ENCODE data around the gene USP10.
"Not testable (repeated sequence)": the region's sequence is repeated elsewhere in the genome, so short reads cannot be mapped to it uniquely, and the experiment has no call there.

Gene USP10

GRCh38 chr16:84693869-84694268 lies 5.9 kb upstream of the USP10 start:
- DNase-seq: not testable (repeated sequence)

GRCh38 chr16:84694980-84695379 lies 4.8 kb upstream of the USP10 start:
- DNase-seq: no peak

GRCh38 chr16:84699147-84699711 lies 571 bp upstream of the USP10 start:
- DNase-seq: no peak

- peak; percentile 69 for DNase-seq
Observed at GRCh38 chr16:84700446-84701300, 873 bp downstream of the USP10 start.

GRCh38 chr16:84703681-84704080 lies 3.9 kb downstream of the USP10 start:
- DNase-seq: no peak

DNA sequence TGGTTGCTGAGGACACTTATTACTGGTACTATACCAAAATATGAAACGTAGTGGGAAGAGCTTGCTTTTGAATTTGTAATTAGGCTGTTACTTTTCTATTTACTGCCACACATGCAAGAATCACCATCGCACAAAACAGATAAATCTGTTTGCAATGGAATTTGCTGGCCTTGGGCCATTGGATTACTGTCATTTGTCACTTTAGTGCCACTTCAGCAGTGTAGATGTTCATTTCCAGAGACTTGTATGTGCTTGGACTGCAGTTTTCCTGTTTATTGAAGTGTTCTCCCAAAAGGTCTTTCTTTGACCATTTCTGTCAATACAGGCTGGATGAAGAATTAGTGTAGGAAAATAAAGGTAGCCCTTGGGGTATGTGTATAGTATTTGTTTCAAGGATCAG lies 4.5 kb downstream of the USP10 start:
- no peak for DNase-seq

DNA sequence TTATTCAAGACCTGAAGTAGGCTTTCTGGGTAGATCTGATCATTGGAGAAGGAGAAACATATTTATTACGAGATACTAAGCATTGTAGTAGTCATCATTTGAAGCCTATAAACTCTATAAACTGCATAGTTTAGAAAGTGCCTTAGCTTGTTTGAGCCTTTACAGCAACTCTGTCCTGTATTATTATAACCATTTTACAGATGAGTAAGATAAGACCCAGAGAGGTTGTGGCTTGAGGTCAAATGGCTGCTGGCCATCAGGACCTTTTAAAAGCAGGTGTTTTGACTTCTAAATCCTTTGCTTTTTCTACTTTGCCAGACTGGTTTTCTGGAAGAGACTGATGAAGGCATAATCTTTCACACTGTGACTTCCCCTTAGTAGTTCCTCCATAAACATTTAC lies 7.1 kb downstream of the USP10 start:
- DNase-seq: no peak

GRCh38 chr16:84709609-84710008 lies 9.8 kb downstream of the USP10 start:
- no peak for DNase-seq

DNA sequence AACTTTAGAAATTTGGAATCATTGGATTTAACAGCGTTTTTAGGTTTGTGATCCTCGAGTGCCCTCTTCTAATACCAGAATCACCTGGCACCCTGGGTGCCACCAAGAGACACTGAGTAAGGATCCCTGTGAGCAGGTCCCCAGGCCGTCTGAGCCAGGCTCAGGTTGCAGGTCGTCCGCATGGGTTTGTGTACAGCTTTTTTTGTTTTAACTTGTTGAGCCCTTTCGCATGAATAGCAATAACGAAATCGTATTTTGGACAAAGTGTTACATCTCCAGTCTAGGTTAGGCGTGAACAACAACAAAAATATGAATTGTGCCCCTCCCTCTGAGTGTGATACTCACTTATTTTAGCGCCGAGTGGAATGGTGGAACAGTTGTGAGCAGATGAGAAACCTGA lies 10.9 kb downstream of the USP10 start:
- no peak for DNase-seq

- DNase-seq: no peak
Observed at GRCh38 chr16:84712138-84712671, 12.4 kb downstream of the USP10 start.

DNA sequence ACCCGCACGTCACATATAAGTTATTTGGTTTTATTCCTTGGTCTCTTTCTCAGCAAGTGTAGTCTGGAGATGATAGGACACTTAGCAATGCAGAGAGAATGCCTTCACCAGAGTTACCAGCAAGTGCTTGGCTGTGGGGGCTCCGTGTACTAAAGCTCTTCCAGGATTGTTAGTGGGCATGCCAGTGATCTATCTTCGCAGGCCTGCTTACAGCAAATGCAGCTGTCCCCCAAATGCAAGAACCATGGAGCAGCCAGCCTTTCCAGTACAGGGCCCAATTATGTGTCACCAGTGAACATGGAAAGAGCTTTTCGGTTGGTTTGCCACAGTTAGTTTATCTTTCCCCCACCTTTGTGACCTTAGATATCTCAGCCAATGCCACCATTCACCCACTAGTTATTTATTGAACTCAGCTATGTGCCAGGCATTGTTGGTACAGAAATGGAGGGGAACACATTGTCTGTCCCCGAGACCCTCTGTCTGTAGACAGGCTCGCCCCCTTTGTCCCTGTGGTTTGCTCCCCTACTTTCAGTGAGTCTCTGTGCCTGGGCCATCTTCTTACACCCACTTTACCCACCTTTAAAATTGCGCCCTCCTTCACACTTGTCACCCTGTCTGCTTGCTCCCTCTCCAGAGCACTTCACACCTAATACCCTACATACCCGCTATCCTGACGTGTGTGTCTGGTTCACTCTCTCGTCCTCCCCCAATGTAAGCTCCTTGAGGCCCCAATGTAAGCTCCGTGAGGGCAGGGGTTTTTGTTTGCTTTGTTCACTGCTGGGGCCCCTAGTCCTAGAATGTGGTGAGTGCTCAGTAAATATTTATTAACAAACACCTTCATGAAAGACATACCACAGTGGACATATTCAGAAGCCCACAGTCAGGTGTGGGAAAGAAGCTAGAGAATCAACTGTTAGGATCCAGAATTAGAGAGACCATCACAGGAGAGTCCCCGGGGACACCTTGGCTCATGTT lies 13.3 kb downstream of the USP10 start:
- DNase-seq: no peak

DNA sequence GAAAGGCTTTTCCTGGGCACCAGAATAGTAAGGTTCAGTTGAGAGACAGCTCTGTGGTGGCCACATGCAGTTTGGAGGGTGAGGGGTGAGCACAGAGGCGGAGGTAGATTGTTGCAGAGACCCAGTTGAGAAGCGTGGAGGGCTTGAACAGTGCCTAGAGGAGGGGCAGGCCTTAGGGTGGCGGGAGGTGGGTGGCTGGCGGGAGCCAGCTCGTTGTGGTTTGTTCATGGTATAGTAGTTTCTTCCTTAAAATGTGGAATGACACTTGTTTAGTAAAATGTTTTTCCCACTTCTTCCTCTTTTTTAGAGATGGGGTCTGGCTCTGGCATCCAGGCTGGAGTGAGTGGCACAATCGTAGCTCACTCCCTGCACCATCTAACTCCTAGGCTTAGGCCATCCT lies 14.2 kb downstream of the USP10 start:
- DNase-seq: no peak

GRCh38 chr16:84715424-84715823 lies 15.6 kb downstream of the USP10 start:
- DNase-seq: no peak

- no peak for DNase-seq
Observed at GRCh38 chr16:84715854-84716253, 16.1 kb downstream of the USP10 start.

DNA sequence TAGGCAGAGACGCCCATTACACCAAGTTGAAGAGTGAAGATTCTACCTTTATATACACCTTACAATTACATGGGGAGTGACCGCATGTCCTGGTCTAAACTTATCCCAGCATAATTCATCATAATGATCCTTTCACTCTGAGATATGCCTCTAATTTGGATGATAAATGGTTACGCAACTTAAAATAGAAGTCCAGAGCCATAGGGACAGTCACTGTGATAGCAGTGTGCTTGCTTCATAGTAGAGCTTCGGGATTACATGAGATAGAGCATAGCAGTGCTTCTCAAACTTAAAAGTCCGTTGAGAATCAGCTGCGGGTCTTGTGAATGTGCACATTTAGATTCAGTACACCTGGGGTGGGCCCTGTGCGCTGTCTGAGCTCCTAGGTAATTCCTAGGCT lies 16.9 kb downstream of the USP10 start:
- DNase-seq: no peak

GRCh38 chr16:84717484-84717883 lies 17.7 kb downstream of the USP10 start:
- no peak for DNase-seq

DNA sequence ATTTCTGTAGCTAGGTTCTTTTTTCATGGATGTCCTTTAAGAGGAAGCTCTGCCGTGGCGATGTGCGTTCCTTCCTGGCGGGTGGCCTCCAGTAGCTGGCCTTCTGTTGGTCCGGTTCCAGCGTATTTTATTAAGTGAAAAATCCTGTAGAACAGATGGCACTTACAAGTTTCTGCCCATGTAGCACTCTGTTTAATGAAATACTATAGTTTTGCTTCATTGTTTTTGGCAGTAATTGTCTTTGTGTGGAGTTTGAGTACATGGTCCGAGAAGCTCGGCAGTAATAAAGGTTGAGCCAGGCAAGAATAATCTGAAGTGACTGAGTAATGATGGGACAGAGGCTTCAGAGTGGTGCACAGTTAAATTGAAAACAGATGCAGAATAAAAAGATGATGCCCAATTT lies 20.4 kb downstream of the USP10 start:
- no peak for DNase-seq

GRCh38 chr16:84722068-84722467 lies 22.3 kb downstream of the USP10 start:
- no peak for DNase-seq

DNA sequence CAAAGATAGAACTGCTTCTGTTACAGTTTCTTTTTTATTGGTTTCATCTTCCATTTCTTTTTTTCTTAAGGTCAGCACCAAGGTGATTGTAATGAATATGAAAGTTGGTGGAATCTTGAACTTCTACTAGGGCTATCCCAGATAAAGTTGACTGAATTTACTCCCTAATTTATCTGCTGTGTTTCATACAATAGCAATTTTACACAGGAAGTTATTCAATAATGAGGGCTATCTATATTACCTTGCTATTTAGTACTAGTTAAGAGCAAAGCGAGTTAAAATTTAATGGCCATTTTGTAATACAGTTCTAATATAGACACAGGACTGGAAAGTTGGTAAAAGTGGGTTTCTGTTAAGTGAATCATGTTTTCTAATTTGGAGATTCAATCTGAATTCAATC lies 24.1 kb downstream of the USP10 start:
- no peak for DNase-seq

GRCh38 chr16:84724606-84725309 lies 25.0 kb downstream of the USP10 start:
- DNase-seq: no peak

- DNase-seq: no peak
Observed at GRCh38 chr16:84725481-84726078, 25.8 kb downstream of the USP10 start.
